Heart left ventricle (tissue), 16 donors: ENCODE measurements around the gene PDE10A. TPM values are rescaled to one million over a fixed set of nuclear protein-coding genes. Genes with fewer than 3 reads are reported as not detected.

Experiments
- ATAC-seq, 4 donors: fragments of 200-7000 bp; cut with Tn5 transposase; one replicate each; pipeline ENCODE4 v1.9.1; 2020 to 2022; ENCODE audit warnings: moderate library complexity in 4 of 4, mild to moderate bottlenecking in 3 of 4, moderate number of reproducible peaks in 1 of 4
- DNase-seq, 5 donors: peaks; one replicate each; pipeline ENCODE4 v3.0.0-alpha.2; 2020
- H3K27ac ChIP-seq, 12 donors: fragments of 200-600 bp; sonication (generic) in 4 of 12; one replicate each; pipeline versions ENCODE4 v1.5.0 to v1.8.0; 2016 to 2022; ENCODE audit warnings: mild to moderate bottlenecking in 2 of 12
- H3K27me3 ChIP-seq, 9 donors: fragments of 200-600 bp; sonication (generic) in 2 of 9; one replicate each; pipeline versions ENCODE4 v1.5.1 to v1.8.0; 2016 to 2022; ENCODE audit warnings: mild to moderate bottlenecking in 3 of 9
- H3K36me3 ChIP-seq, 9 donors: fragments of 200-600 bp; sonication (generic) in 2 of 9; one replicate each; pipeline versions ENCODE4 v1.5.0 to v1.8.0; 2018 to 2022; ENCODE audit warnings: mild to moderate bottlenecking in 2 of 9
- H3K4me1 ChIP-seq, 12 donors: fragments of 200-600 bp; sonication (generic) in 4 of 12; one replicate each; pipeline versions ENCODE4 v1.5.0 to v1.8.0; 2016 to 2022; ENCODE audit warnings: mild to moderate bottlenecking in 3 of 12
- H3K4me3 ChIP-seq, 12 donors: fragments of 200-600 bp; sonication (generic) in 4 of 12; one replicate each; pipeline versions ENCODE4 v1.5.0 to v1.8.0; 2017 to 2022; ENCODE audit warnings: mild to moderate bottlenecking in 9 of 12, moderate library complexity in 4 of 12
- H3K9me3 ChIP-seq, 12 donors: fragments of 200-600 bp; sonication (generic) in 4 of 12; one replicate each; pipeline versions ENCODE4 v1.5.0 to v1.8.0; 2016 to 2022; ENCODE audit warnings: mild to moderate bottlenecking in 1 of 12
- CTCF ChIP-seq, 12 donors: fragments of 200-600 bp; sonication (generic) in 4 of 12; IDR thresholded peaks; one replicate each; pipeline versions ENCODE4 v1.5.0 to v1.8.0; 2018 to 2022; ENCODE audit warnings: antibody characterized with exemption in 12 of 12, mild to moderate bottlenecking in 5 of 12
- POLR2A ChIP-seq, 2 donors: fragments of 450-650 bp; IDR thresholded peaks; one replicate each; pipeline ENCODE4 v1.6.1; 2017; ENCODE audit warnings: antibody characterized with exemption in 2 of 2, mild to moderate bottlenecking in 2 of 2, moderate library complexity in 2 of 2
- WGBS, 4 donors: extraction: QIAGEN DNeasy Blood & Tissue Kit in 2 of 4; methylation state at CpG; one replicate each; pipeline versions ENCODE4 v1.1.5 to v1.1.7; 2013 to 2018; 5-methylcytosine and 5-hydroxymethylcytosine counted together
- intact Hi-C, 10 donors: fragments of 100-400 bp; cut with DNase I; formaldehyde crosslinking; loops; one replicate each; pipeline versions ENCODE4 v1.11.1 to v1.14.2; 2022
- polyA plus RNA-seq, 2 donors: library from polyadenylated mRNA; stranded (reverse); fragments of 200-250 nt; gene quantifications; one replicate each; pipeline ENCODE4 v1.2.3, GENCODE V29; 2013
- total RNA-seq, 9 donors: library from RNA; depleted of rRNA in 2 of 9; stranded (reverse); fragments of >200 nt in 2 of 9; fragmentation: NEBNext Ultra II Directional in 3 of 9; extraction: Animal tissue kit (Norgen Biotek cat#: 25700) in 3 of 9; gene quantifications; one replicate each; pipeline versions ENCODE4 v1.1.0 to v1.2.4, GENCODE V29; 2016 to 2023
- donor health status: ischemic (EF 13 %, LVEDD 7.1; RV severe dilation, severe dysfunction).
- donor health status: healthy with polysubstance abuse.
- donor health status: DM: no; HTN: yes; CAD: no.
- donor health status: DM: no; HTN: no; CAD: no.
- donor health status: ischemic (EF 25% LVEDD 6.9; RV normal size, moderate dysfunction).
- donor health status: ischemic (EF 25% LVEDD 5.7; RV mildly dilated, moderate dysfunction).
- donor health status: healthy.
- donor health status: DM: yes; HTN: yes; CAD: no.
- donor health status: ischemic (EF 35%, LVEDD 5.7; RV mildly dilated, moderate dysfunction).
- donor health status: nonischemic (EF 11% LVEDD 7.7; RV severe dilation, severe dysfunction).
- donor health status: DM: yes; HTN: yes; CAD: no.
- donor health status: PGD.
- donor health status: ischemic (EF 29% LVEDD 5.4; RV normal size, mild dysfunction).
- donor health status: nonischemic (EF 23%, LVEDD 6.1; RV moderate dilation, normal function).

PDE10A gene
- total and polyA plus RNA-seq, 11 donors, result 4.2 to 22.4 (median 12.8) TPM

GRCh38 chr6:165675120-165675519 lies 12.1 kb upstream of the PDE10A start:
- Histone ChIP-seq H3K4me1 (peaks cover 0 to 10% (median 1%) of the 10 kb centered on the region in 12 donors), H3K4me3 (no peak overlapping the region), H3K27ac (no peak overlapping the region), H3K27me3 (peaks cover 0 to 4% (median 0%) of the 10 kb centered on the region in 9 donors), H3K36me3 (no peaks in the 10 kb centered on the region), H3K9me3 (no peaks in the 10 kb centered on the region)
- intact Hi-C loops, result loop anchor here in 1 of 10 donors (10.0 kb wide), 1 partner anchor 230 kb away; no protein-coding TSS in a partner anchor
- no peak for TF ChIP-seq CTCF (IDR thresholded peaks at IDR 0.05)
- no peak for DNase-seq
- ATAC-seq, result no peak
- 86 to 96% (median 89%) methylated on average over 1 of the region's 1 CpG for WGBS, 4 donors

GRCh38 chr6:165674155-165675029 lies 11.4 kb upstream of the PDE10A start:
- ATAC-seq (no peak), DNase-seq (no peak)
- Histone ChIP-seq H3K4me1 (peaks cover 0 to 10% (median 1%) of the 10 kb centered on the region in 12 donors), H3K27me3 (peaks cover 0 to 4% (median 0%) of the 10 kb centered on the region in 9 donors), H3K4me3 (no peak overlapping the region), H3K9me3 (no peaks in the 10 kb centered on the region), H3K27ac (no peak overlapping the region), H3K36me3 (no peaks in the 10 kb centered on the region)
- intact Hi-C loops, result loop anchor here in 2 of 10 donors (5.0 to 10.0 kb wide), 2 partner anchors 178 to 230 kb away; no protein-coding TSS in a partner anchor
- 78 to 81% (median 79%) methylated on average over 20 of the region's 20 CpGs for WGBS, 4 donors
- no peak for TF ChIP-seq POLR2A (IDR thresholded peaks at IDR 0.05)
- TF ChIP-seq CTCF (IDR thresholded peaks at IDR 0.05), result no peak

GRCh38 chr6:165671222-165671768 lies 8.3 kb upstream of the PDE10A start:
- H3K4me1 ChIP-seq, result peaks cover 0 to 2% (median 0%) of the 10 kb centered on the region in 12 donors
- H3K27me3 ChIP-seq, result peaks cover 0 to 28% (median 8%) of the 10 kb centered on the region in 9 donors
- no peak for TF ChIP-seq CTCF (IDR thresholded peaks at IDR 0.05)
- TF ChIP-seq POLR2A (IDR thresholded peaks at IDR 0.05), result no peak
- ATAC-seq (no peak), DNase-seq (no peak)
- 87 to 90% (median 90%) methylated on average over 6 of the region's 6 CpGs for WGBS, 4 donors
- H3K4me3 ChIP-seq, result no peak overlapping the region
- intact Hi-C loops, result loop anchor here in 2 of 10 donors (5.0 to 10.0 kb wide), 2 partner anchors 181 to 226 kb away; no protein-coding TSS in a partner anchor
- H3K27ac ChIP-seq, result no peak overlapping the region
- H3K9me3 ChIP-seq, result no peaks in the 10 kb centered on the region
- no peaks in the 10 kb centered on the region for H3K36me3 ChIP-seq

- ATAC-seq (no peak), DNase-seq (no peak)
- no peaks in the 10 kb centered on the region for H3K9me3 ChIP-seq
- H3K4me1 ChIP-seq, result peaks cover 0 to 14% (median 7%) of the 10 kb centered on the region in 12 donors
- no peak overlapping the region for H3K27ac ChIP-seq
- intact Hi-C loops, result loop anchor here in 3 of 10 donors (5.0 to 10.0 kb wide), 3 partner anchors 33 to 224 kb away; no protein-coding TSS in a partner anchor
- WGBS, 4 donors, result 62 to 78% (median 70%) methylated on average over 8 of the region's 8 CpGs
- no peak for TF ChIP-seq CTCF (IDR thresholded peaks at IDR 0.05)
- no peak for TF ChIP-seq POLR2A (IDR thresholded peaks at IDR 0.05)
- peaks cover 0 to 52% (median 20%) of the 10 kb centered on the region in 9 donors for H3K27me3 ChIP-seq
- no peaks in the 10 kb centered on the region for H3K36me3 ChIP-seq
- H3K4me3 ChIP-seq, result no peak overlapping the region
Observed at GRCh38 chr6:165668951-165669350, 5.9 kb upstream of the PDE10A start.
